ENCODE measurements around the gene ULK3. TPM values are rescaled to one million over a fixed set of nuclear protein-coding genes. Genes with fewer than 3 reads are reported as not detected.
A peak's percentile ranks its signal among the peaks of the same experiment; 100 is the strongest.

ULK3 gene
- total RNA-seq, 1 donor: 17.7 TPM

DNA sequence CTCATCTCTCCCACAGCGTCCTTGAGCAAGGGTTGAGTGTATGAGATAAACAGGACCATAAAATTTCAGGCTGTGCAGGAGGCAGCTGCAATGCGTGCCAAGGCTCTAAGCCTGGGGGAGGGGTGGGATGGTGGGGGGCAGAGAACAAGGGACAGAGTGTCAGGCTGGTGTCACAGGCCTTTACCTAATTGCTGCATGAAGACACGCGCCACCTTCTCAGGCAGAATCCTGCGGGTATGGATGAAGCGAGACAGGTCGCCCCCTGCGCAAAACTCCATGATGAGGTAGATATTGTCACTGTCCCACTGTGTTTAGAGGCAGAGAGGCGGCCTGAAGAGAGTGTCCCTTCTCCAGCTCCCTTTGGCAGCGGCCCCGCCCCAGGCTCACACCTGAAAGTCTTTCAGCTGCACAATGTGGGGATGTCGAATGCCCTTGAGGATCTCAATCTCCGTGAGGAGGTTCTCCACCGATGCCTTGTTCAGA lies 1.0 kb downstream of the ULK3 start:
- no peak for DNase-seq (ENCODE audit: low read depth)
- no peak for TF ChIP-seq CTCF (IDR thresholded peaks at IDR 0.05; ENCODE audit: insufficient read depth, low read length)
- H3K4me3 ChIP-seq (ENCODE audit: low read depth, low read length): peak overlapping the region; percentile 76

DNA sequence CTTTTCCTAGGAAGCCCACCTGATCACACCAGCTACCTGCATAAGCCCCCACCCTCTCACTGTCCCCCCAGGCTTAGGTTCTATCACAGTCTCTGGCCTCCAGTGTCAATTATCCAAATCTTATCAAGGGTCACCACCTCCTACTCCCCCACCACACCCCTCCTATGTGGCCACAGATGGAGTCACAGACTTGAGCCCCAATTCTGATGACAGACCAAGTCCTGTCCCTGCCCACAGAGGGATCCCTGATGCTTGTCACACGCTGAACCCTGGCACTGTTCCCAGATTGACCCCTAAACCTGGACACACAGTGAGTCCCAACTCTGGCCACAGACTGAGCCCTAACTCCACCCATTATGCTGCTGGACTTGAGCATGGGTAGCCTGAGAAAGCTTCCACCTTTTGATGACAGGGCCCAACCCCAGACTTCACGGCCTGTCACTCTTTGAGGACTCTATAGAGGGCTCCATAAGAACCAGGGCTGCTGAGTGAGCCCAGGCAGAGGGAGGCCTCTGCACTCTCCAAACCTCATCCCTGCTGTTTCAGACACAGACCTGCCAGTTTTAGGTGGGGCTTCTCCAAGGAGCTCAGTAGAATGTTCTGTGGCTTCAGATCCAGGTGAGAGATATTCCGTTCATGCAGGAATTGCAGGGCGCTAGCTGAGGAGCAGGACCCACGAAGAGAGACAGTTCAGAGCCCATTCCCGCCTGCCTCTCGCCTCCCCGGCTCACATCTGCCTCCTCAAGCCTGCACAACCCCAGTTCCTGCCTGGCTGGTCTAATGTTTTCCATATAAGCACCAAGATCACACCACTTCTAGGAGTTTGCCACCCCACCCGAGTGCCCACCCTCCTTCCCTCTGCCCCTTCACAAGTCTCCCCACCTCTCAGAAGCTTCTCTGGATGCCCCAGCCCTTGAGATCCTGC lies 1.8 kb downstream of the ULK3 start:
- no peak for DNase-seq (ENCODE audit: low read depth)

GRCh38 chr15:74839526-74840395 lies 3.2 kb downstream of the ULK3 start:
- DNase-seq (ENCODE audit: low read depth): no peak
- no peak overlapping the region for H3K4me3 ChIP-seq (ENCODE audit: low read depth, low read length)
- TF ChIP-seq CTCF (IDR thresholded peaks at IDR 0.05; ENCODE audit: insufficient read depth, low read length): no peak

More for the DNA sequence above, 1.8 kb downstream of the ULK3 start:
- H3K4me3 ChIP-seq (ENCODE audit: low read depth, low read length): no peak overlapping the region
- TF ChIP-seq CTCF (IDR thresholded peaks at IDR 0.05; ENCODE audit: insufficient read depth, low read length): no peak

- TF ChIP-seq CTCF (IDR thresholded peaks at IDR 0.05; ENCODE audit: insufficient read depth, low read length): no peak
- no peak overlapping the region for H3K4me3 ChIP-seq (ENCODE audit: low read depth, low read length)
- DNase-seq (ENCODE audit: low read depth): no peak
Observed at GRCh38 chr15:74838746-74839525, 4.0 kb downstream of the ULK3 start.

DNA sequence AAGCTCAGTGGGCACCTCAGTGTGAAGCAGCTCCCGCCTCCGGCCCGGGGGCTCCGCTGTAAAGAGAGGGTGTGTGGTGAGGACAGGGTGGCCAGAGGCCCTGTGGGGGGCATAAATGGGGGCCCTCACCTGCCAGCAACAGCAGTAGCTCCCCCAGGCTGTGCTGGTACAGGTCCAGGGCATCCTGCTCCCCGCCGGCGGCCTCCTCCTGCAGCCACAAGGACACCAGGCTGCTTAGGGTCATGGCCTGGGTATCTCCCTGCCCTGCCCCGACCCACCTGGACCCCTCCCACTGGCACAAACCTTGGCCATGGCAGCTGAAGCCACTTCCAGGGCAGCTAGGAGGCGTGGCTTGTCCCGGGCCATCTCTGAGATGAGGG lies 4.8 kb downstream of the ULK3 start:
- TF ChIP-seq CTCF (IDR thresholded peaks at IDR 0.05; ENCODE audit: insufficient read depth, low read length): no peak
- H3K4me3 ChIP-seq (ENCODE audit: low read depth, low read length): no peak overlapping the region
- DNase-seq (ENCODE audit: low read depth): no peak

- no peak for DNase-seq (ENCODE audit: low read depth)
- TF ChIP-seq CTCF (IDR thresholded peaks at IDR 0.05; ENCODE audit: insufficient read depth, low read length): no peak
- H3K4me3 ChIP-seq (ENCODE audit: low read depth, low read length): no peak overlapping the region
Observed at GRCh38 chr15:74837482-74838136, 5.3 kb downstream of the ULK3 start.

Measured in fibroblast of the aortic adventitia (primary cell).